WTC11 (cell line): ENCODE results near the gene LRMDA. TPM values are rescaled to one million over a fixed set of nuclear protein-coding genes. Genes with fewer than 3 reads are reported as not detected.
"Not testable (repeated sequence)": the region's sequence is repeated elsewhere in the genome, so short reads cannot be mapped to it uniquely, and the experiment has no call there.

Source experiments
- ATAC-seq: fragments of 200-7000 bp; cut with Tn5 transposase; 2 replicates; pipeline ENCODE4 v1.10.0; 2021; ENCODE audit warnings: mild to moderate bottlenecking, moderate library complexity
- CTCF ChIA-PET: fragments of 300-600 bp; sonication (Branson Sonifier 250); formaldehyde crosslinking; loops from one replicate; lab custom pipeline; 2021; ENCODE audit warnings: antibody characterized with exemption; lab: Charles Lee
- POLR2A ChIA-PET: fragments of 350-600 bp; sonication (Branson Sonifier 250); formaldehyde crosslinking; loops from one replicate; lab custom pipeline; 2021; ENCODE audit warnings: antibody characterized with exemption; lab: Charles Lee
- DNase-seq: peaks from one replicate; pipeline ENCODE4 v3.0.0; 2021; ENCODE audit warnings: low spot score
- H3K27ac Mint-ChIP-seq: 2 replicates; pipeline ENCODE4 v1.8.0; 2021; ENCODE audit warnings: mixed read lengths
- H3K27me3 Mint-ChIP-seq: 2 replicates; pipeline ENCODE4 v1.8.0; 2021; ENCODE audit warnings: low read depth, mild to moderate bottlenecking, moderate library complexity, mixed read lengths
- H3K36me3 Mint-ChIP-seq: 2 replicates; pipeline ENCODE4 v1.8.0; 2021; ENCODE audit warnings: mixed read lengths
- H3K4me1 Mint-ChIP-seq: 2 replicates; pipeline ENCODE4 v1.8.0; 2022; ENCODE audit warnings: mixed read lengths
- H3K4me3 Mint-ChIP-seq: 2 replicates; pipeline ENCODE4 v1.8.0; 2021; ENCODE audit warnings: mild to moderate bottlenecking, moderate library complexity, mixed read lengths
- H3K9me3 Mint-ChIP-seq: 2 replicates; pipeline ENCODE4 v1.8.0; 2021; ENCODE audit warnings: mixed read lengths
- ATF3 ChIP-seq: sonication (generic); formaldehyde crosslinking; conservative IDR thresholded peaks from 2 replicates; pipeline ENCODE4 v1.8.1; 2022; ENCODE audit warnings: mild to moderate bottlenecking, missing genetic modification reagents
- CBFB ChIP-seq: sonication (generic); formaldehyde crosslinking; IDR thresholded peaks from 2 replicates; pipeline ENCODE4 v1.8.1; 2022; ENCODE audit warnings: mild to moderate bottlenecking, low read depth, missing genetic modification reagents
- E2F5 ChIP-seq: sonication (generic); formaldehyde crosslinking; IDR thresholded peaks from 2 replicates; pipeline ENCODE4 v1.8.1; 2022; ENCODE audit warnings: mild to moderate bottlenecking, moderate library complexity, missing genetic modification reagents
- GTF2I ChIP-seq: fragments of 250-450 bp; sonication (Bioruptor Pico); conservative IDR thresholded peaks from 2 replicates; pipeline ENCODE4 v1.4.0; 2021; ENCODE audit warnings: mild to moderate bottlenecking
- HMGA2 ChIP-seq: fragments of 250-450 bp; sonication (Bioruptor Pico); IDR thresholded peaks from 2 replicates; pipeline ENCODE4 v1.4.0; 2021; ENCODE audit warnings: mild to moderate bottlenecking, moderate library complexity
- HMGXB4 ChIP-seq: sonication (generic); formaldehyde crosslinking; IDR thresholded peaks from 2 replicates; pipeline ENCODE4 v1.8.1; 2023; ENCODE audit warnings: mild to moderate bottlenecking, moderate library complexity, missing genetic modification reagents
- JAZF1 ChIP-seq: fragments of 250-450 bp; sonication (Bioruptor Pico); IDR thresholded peaks from 2 replicates; pipeline ENCODE4 v1.9.0; 2021; ENCODE audit warnings: moderate library complexity, mild to moderate bottlenecking, inconsistent platforms
- JUN ChIP-seq: sonication (generic); formaldehyde crosslinking; IDR thresholded peaks from 2 replicates; pipeline ENCODE4 v1.8.0; 2023; ENCODE audit warnings: mild to moderate bottlenecking, missing genetic modification reagents
- MAX ChIP-seq: sonication (generic); formaldehyde crosslinking; IDR thresholded peaks from 2 replicates; pipeline ENCODE4 v1.8.0; 2022; ENCODE audit warnings: mild to moderate bottlenecking, missing genetic modification reagents
- NR2C2 ChIP-seq: sonication (generic); formaldehyde crosslinking; IDR thresholded peaks from 2 replicates; pipeline ENCODE4 v1.8.0; 2022; ENCODE audit warnings: mild to moderate bottlenecking, missing genetic modification reagents
- OVOL2 ChIP-seq: fragments of 250-450 bp; sonication (Bioruptor Pico); IDR thresholded peaks from 2 replicates; pipeline ENCODE4 v1.9.0; 2021; ENCODE audit warnings: mild to moderate bottlenecking, borderline replicate concordance
- PRRX2 ChIP-seq: fragments of 250-450 bp; sonication (Bioruptor Pico); IDR thresholded peaks from 2 replicates; pipeline ENCODE4 v1.8.0; 2021; ENCODE audit warnings: mild to moderate bottlenecking
- RORB ChIP-seq: fragments of 250-450 bp; sonication (Bioruptor Pico); IDR thresholded peaks from 2 replicates; pipeline ENCODE4 v1.9.0; 2021; ENCODE audit warnings: mild to moderate bottlenecking
- SP1 ChIP-seq: sonication (generic); formaldehyde crosslinking; conservative IDR thresholded peaks from 2 replicates; pipeline ENCODE4 v1.8.1; 2022; ENCODE audit warnings: missing genetic modification reagents
- TEAD4 ChIP-seq: sonication (generic); formaldehyde crosslinking; IDR thresholded peaks from 2 replicates; pipeline ENCODE4 v1.8.0; 2022; ENCODE audit warnings: mild to moderate bottlenecking, missing genetic modification reagents
- ZMAT4 ChIP-seq: fragments of 250-450 bp; sonication (Bioruptor Pico); IDR thresholded peaks from 2 replicates; pipeline ENCODE4 v1.9.0; 2021; ENCODE audit warnings: mild to moderate bottlenecking
- ZNF121 ChIP-seq: sonication (generic); formaldehyde crosslinking; IDR thresholded peaks from 2 replicates; pipeline ENCODE4 v1.8.0; 2023; ENCODE audit warnings: missing genetic modification reagents
- ZNF138 ChIP-seq: sonication (generic); formaldehyde crosslinking; conservative IDR thresholded peaks from 2 replicates; pipeline ENCODE4 v1.8.1; 2022; ENCODE audit warnings: mild to moderate bottlenecking, moderate library complexity, missing genetic modification reagents
- ZNF232 ChIP-seq: sonication (generic); formaldehyde crosslinking; IDR thresholded peaks from 2 replicates; pipeline ENCODE4 v1.8.0; 2022; ENCODE audit warnings: mild to moderate bottlenecking, missing genetic modification reagents
- ZNF317 ChIP-seq: sonication (generic); formaldehyde crosslinking; IDR thresholded peaks from 2 replicates; pipeline ENCODE4 v1.8.1; 2023; ENCODE audit warnings: low read depth, mild to moderate bottlenecking, moderate library complexity, missing genetic modification reagents, borderline replicate concordance
- ZNF396 ChIP-seq: fragments of 250-450 bp; sonication (Bioruptor Pico); IDR thresholded peaks from 2 replicates; pipeline ENCODE4 v1.8.0; 2021; ENCODE audit warnings: mild to moderate bottlenecking, moderate library complexity, borderline replicate concordance
- ZNF512 ChIP-seq: sonication (generic); formaldehyde crosslinking; IDR thresholded peaks from 2 replicates; pipeline ENCODE4 v1.8.1; 2022; ENCODE audit warnings: missing genetic modification reagents, borderline replicate concordance
- total RNA-seq: library from RNA; stranded (reverse); gene quantifications from 3 replicates; pipeline ENCODE4 v1.2.3, GENCODE V29; 2021

LRMDA gene
- total RNA-seq, 1 experiment from 2014 or later: 0.92 TPM

- ATAC-seq (no peak), DNase-seq (no peak)
- Mint-ChIP-seq H3K36me3 (peaks cover 14% of the 10 kb centered on the region), H3K27me3 (peaks cover 4% of the 10 kb centered on the region), H3K9me3 (peaks cover 20% of the 10 kb centered on the region), H3K4me3 (no peak overlapping the region), H3K4me1 (peaks cover 7% of the 10 kb centered on the region), H3K27ac (no peak overlapping the region)
- TF ChIP-seq GTF2I (CRISPR knock-in tag) (no peak), ZNF317 (no peak), ZNF232 (CRISPR knock-in tag) (no peak)
- ChIA-PET CTCF (no interaction called here), POLR2A (no interaction called here)
These were observed 624.5 kb downstream of the LRMDA start for GRCh38 chr10:76055963-76056362.

- ATAC-seq, DNase-seq, H3K27me3 Mint-ChIP-seq, H3K4me3 Mint-ChIP-seq, H3K27ac Mint-ChIP-seq, H3K36me3 Mint-ChIP-seq, CTCF ChIA-PET, H3K4me1 Mint-ChIP-seq, POLR2A ChIA-PET: not testable (repeated sequence)
- H3K9me3 Mint-ChIP-seq: peaks cover 19% of the 10 kb centered on the region
These were observed 629.6 kb downstream of the LRMDA start for GRCh38 chr10:76060993-76061392.

GRCh38 chr10:76066457-76066856, 635.0 kb downstream of the LRMDA start:
- CTCF ChIA-PET: interaction anchor here (1.1 kb wide), 1 partner anchor 30 kb away, joined by 5 read pairs; no protein-coding TSS in a partner anchor
- Mint-ChIP-seq H3K36me3 (peaks cover 25% of the 10 kb centered on the region), H3K9me3 (peaks cover 38% of the 10 kb centered on the region), H3K4me1 (no peaks in the 10 kb centered on the region), H3K27me3 (peaks cover 2% of the 10 kb centered on the region; the same call in 1 of the 2 replicates), H3K4me3 (no peak overlapping the region), H3K27ac (no peak overlapping the region)
- ATAC-seq (no peak), DNase-seq (no peak)
- TF ChIP-seq CBFB (CRISPR knock-in tag) (no peak), ZMAT4 (CRISPR knock-in tag) (no peak), HMGXB4 (CRISPR knock-in tag) (no peak), RORB (CRISPR knock-in tag) (no peak), HMGA2 (CRISPR knock-in tag) (no peak), ZNF121 (no peak), JAZF1 (CRISPR knock-in tag) (no peak), E2F5 (CRISPR knock-in tag) (no peak), NR2C2 (no peak), ATF3 (no peak), TEAD4 (CRISPR knock-in tag) (no peak), ZNF512 (CRISPR knock-in tag) (no peak), PRRX2 (CRISPR knock-in tag) (no peak), SP1 (CRISPR knock-in tag) (no peak), MAX (no peak), ZNF138 (no peak), JUN (CRISPR knock-in tag) (no peak), ZNF396 (CRISPR knock-in tag) (no peak), OVOL2 (CRISPR knock-in tag) (no peak)
- POLR2A ChIA-PET: no interaction called here
